ENCODE data around the gene POLR3GL.
"Not testable (repeated sequence)": the region's sequence is repeated elsewhere in the genome, so short reads cannot be mapped to it uniquely, and the experiment has no call there.

The POLR3GL gene

DNA sequence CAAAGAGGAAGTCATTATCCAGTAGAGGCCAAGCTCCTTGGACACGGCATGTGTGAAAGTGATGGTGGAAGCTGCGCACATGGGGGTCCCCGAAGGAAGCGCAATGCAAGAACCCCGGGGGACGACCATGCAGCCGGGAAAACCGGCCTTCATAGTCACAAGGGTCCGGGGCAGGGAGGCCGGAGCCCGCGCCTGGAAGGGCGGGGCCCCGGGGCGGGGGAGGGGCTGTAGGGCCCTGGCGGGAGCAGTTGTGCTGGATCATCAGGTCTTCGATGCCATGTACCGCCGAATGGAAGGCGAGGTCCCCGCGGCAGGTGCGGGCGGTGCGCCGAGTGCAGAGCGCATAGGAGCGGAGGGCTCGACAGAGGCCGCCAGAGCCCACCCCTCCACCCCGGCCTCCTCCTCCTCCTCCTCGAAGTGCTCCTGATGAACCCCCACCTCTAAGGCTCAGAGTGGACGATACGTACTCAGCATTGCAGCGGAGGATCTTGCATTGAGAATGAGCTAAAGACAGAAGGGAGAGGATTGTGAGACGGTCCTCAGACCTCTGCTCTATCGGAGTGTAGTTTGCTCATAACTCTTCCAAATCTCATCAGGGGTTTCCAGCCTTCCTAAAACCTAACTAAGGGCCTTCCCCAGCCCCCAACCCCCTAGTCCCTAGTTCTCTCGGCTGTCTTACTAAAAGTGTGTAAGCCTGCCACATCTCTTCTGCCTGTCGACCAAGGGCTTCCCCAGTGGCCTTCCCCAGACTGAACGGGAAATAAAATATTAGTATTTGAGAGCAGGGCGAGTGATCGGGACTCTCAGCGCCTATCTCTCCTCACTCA, 55.0 kb downstream of the POLR3GL start:
- TF ChIP-seq, protein P1, sequence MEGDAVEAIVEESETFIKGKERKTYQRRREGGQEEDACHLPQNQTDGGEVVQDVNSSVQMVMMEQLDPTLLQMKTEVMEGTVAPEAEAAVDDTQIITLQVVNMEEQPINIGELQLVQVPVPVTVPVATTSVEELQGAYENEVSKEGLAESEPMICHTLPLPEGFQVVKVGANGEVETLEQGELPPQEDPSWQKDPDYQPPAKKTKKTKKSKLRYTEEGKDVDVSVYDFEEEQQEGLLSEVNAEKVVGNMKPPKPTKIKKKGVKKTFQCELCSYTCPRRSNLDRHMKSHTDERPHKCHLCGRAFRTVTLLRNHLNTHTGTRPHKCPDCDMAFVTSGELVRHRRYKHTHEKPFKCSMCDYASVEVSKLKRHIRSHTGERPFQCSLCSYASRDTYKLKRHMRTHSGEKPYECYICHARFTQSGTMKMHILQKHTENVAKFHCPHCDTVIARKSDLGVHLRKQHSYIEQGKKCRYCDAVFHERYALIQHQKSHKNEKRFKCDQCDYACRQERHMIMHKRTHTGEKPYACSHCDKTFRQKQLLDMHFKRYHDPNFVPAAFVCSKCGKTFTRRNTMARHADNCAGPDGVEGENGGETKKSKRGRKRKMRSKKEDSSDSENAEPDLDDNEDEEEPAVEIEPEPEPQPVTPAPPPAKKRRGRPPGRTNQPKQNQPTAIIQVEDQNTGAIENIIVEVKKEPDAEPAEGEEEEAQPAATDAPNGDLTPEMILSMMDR (conservative IDR thresholded peaks at IDR 0.05), result no peak
- H3K27ac ChIP-seq, result no peak overlapping the region

DNA sequence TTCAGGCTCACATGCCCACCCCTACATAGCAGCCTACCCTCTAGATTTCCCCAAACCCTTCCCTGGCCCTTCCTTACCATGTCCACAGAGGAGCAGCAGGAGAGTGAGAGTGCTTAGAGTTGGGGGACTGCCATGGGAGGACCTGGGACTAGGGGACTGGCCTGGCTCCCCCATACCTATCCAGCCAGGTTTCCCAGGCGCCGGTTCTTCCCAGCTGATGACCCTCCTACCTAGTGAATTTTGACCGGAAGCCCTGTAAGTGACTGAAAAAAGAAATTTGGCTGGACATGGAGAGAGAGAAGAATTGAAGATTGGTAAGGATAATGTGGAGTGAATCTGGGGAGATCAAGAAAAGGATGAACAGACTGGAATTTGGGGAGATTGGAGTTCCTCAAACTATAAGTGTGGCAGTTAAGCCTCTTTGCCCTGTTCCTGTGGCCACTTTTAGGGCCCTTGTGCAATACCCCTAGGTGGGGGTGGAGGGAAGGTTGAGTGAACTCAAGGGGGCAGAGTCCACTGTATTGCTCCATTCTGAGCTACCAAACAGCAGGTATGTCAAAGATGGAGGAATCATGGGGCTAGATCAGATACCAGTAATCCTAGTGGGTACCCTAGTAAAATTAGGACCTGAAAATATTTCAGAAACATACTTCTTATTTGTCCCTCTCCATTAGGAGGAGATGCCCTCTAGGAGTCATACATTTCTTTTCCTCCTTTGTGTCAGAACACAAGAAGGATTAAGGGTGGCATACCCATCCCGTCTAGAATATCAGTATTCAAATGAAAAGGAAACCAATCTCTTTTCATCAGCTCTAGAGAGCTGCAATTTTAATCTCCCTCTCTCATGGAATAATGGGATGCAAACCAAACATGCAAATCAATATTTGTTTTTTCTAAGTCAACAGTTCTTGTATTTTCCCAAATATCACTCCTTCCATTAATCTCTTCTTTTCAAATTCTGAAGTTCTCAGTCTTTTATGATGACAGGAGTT, 55.9 kb downstream of the POLR3GL start:
- TF ChIP-seq, protein P1 (conservative IDR thresholded peaks at IDR 0.05), result no peak

DNA sequence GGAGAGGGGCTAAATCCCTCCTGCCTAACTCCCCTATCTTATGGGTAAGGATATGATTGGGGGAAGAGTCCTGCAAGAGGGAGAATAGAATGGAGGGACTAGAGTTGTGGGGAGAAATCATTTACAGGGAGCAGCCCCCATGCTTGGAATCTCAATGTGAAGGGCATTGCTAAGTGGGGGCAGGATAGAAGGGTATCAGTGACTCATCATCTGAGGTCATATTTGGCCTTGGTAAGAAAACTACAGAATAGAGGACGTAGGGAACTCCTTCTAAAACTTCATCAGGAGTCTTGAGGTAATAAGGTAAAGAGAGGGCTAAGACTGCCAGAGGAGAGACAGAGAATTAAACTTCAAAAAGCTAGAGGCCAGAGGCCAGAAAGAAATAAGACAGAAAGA, 56.6 kb downstream of the POLR3GL start:
- TF ChIP-seq, protein P1 (conservative IDR thresholded peaks at IDR 0.05), result no peak
- H3K27ac ChIP-seq, result no peak overlapping the region

More for the DNA sequence above, 55.9 kb downstream of the POLR3GL start:
- H3K27ac ChIP-seq, result no peak overlapping the region

DNA sequence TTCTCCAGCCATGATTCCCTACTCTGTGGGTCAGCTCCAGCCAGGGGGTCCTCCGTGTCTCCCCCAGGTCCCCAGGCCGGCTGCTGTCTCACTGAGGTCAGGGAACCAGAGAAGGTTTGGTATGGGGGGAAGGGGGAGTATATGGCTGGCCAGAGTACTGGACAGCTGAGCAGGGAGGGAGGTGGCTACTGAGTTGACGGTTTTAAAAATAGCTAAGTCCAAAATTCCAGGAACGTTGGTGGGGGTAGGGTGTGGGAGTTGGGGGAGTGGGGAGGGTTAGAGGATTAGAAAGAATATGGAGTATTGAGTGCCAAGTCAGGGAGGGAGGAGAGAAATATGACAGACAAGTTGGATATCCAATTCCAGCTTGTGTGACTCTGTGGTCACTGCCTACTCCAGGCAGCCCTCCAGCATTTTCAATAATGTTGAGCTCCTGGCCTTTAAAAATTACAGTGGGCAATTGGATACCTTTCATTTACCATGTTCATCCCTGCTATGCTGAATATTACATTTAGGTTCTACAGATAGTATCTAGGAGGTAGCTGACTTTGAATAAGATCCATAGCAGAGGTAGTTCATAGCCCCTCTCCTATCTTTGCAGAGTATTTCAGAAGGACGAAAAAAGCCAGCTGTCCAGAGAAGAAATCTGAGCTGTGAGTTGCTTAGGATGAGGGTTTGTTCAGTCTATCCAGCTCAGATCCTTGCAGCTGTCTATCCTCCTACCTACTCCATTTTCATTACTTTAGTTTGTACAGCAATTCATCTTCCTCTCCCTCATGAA, 57.3 kb downstream of the POLR3GL start, which contains the start of gene HJV:
TSS of gene HJV (minus strand) at position 114 of the 781 bp plus-strand sequence. CDS start 1,504 bp downstream, outside the sequence.
- H3K27ac ChIP-seq, result no peak within 1 kb of the TSS
- TF ChIP-seq, protein P1 (conservative IDR thresholded peaks at IDR 0.05), result no peak

DNA sequence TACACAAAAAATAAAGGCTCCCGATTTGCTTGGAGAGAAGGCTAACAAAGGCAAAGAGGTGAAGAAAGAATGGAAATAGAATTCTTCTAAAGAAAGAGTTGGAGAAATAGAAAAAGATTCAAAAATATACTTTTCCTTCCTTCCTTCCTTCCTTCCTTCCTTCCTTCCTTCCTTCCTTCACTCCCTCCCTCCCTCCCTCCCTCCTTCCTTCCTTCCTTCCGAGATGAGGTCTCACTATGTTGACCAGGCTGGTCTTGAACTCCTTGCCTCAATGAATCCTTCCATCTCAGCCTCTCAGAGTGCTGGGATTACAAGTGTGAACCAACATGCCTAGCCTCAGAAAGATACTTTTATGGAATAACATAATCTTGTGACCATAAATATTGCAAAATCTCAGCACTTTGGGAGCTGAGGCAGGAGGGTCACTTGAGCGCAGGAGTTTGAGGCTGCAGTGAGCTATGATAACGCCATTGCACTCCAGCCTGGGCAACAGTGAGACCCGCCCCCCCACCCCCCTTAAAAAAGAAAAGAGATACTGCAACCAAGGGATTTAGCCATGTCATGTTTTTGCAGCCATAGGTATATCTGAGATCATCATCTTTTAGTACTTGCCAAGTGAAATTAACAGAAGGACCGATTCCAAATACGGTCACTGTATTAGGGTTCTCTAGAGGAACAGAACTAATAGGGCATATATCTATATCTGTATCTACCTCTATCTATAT, 58.1 kb downstream of the POLR3GL start:
- H3K27ac ChIP-seq, result no peak overlapping the region

DNA sequence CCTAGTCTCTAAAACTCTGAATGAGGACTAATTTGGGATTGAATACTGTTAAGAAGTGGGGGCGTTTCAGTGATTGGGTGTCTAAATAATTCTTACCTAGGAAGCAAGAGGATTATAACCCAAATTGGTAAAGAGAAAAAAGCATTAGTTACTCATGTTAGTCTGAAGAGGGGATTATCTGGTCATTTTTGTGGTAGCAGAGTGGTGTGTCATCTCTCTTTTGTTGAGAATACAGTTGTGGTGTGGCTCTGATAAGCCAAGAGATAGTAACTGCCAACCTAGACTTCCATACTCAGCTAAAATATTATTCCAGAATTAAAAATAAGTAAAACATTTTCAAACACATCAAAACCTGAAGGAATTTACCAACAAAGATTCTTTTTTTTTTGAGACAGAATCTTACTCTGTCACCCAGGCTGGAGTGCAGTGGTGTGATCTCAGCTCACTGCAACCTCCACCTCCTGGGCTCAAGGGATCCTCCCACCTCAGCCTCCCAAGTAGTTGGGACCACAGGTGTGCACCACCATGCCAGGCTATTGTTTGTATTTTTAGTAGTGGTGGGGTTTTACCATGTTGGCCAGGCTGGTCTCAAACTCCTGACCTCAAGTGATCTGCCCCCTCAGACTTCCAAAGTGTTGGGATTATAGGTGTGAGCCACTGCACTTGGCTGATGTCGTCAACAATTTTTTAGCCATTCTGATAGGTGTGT, 61.5 kb downstream of the POLR3GL start:
- H3K27ac ChIP-seq, result not testable (repeated sequence)

More for the DNA sequence above, 58.1 kb downstream of the POLR3GL start:
- TF ChIP-seq, protein P1 (conservative IDR thresholded peaks at IDR 0.05), result no peak

DNA sequence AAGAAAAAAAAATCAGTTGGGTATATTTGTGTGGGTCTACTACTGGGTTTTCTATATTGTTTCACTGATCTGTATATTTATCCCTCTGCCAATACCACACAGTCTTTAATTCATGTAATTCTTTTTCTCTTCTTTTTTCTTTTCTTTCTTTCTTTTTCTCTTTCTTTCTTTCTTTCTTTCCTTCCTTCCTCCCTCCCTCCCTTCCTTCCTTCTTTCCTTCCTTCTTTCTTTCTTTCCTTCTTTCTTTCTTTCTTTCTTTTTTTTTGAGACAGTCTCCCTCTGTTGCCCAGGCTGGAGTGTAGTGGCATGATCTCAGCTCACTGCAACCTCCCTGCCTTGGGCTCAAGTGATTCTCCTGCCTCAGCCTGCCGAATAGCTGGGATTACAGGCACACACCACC, 62.2 kb downstream of the POLR3GL start:
- not testable (repeated sequence) for H3K27ac ChIP-seq

Data from VCaP (cell line).